Measurements from ENCODE around the gene FREM2. TPM values are rescaled to one million over a fixed set of nuclear protein-coding genes. Genes with fewer than 3 reads are reported as not detected.
A peak's percentile ranks its signal among the peaks of the same experiment; 100 is the strongest.

The FREM2 gene
- total RNA-seq, 4 donors from 2014 or later, result 0.28 to 2.8 (median 1.6) TPM

GRCh38 chr13:38656699-38657098 lies 30.2 kb upstream of the FREM2 start:
- TF ChIP-seq, protein P1, sequence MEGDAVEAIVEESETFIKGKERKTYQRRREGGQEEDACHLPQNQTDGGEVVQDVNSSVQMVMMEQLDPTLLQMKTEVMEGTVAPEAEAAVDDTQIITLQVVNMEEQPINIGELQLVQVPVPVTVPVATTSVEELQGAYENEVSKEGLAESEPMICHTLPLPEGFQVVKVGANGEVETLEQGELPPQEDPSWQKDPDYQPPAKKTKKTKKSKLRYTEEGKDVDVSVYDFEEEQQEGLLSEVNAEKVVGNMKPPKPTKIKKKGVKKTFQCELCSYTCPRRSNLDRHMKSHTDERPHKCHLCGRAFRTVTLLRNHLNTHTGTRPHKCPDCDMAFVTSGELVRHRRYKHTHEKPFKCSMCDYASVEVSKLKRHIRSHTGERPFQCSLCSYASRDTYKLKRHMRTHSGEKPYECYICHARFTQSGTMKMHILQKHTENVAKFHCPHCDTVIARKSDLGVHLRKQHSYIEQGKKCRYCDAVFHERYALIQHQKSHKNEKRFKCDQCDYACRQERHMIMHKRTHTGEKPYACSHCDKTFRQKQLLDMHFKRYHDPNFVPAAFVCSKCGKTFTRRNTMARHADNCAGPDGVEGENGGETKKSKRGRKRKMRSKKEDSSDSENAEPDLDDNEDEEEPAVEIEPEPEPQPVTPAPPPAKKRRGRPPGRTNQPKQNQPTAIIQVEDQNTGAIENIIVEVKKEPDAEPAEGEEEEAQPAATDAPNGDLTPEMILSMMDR (IDR thresholded peaks at IDR 0.05), result no peak

DNA sequence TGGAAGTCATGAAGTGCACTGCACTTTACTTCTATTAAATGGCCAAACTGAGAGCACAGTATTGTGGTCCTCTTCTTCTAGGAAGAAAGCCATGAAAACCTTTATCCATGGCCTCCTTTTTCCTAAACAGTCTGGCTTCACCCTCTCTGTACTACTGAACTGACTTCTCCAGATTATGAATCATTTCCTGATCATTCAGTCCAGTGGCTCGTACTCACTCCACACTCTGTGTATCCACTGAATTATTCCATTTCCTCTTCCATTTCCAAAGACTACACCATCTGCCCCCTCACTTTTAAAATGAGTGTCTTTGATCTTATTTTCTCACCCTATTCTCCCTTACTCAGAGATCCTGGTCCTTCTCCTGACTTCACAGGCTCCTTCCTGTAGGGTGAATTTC lies 29.7 kb upstream of the FREM2 start:
- no peak for ATAC-seq (ENCODE audit: low FRiP score)
- DNase-seq (ENCODE audit: low spot score), result no peak
- TF ChIP-seq, protein P1 (IDR thresholded peaks at IDR 0.05), result no peak

More at GRCh38 chr13:38656699-38657098, 30.2 kb upstream of the FREM2 start:
- ATAC-seq (ENCODE audit: low FRiP score) (no peak), DNase-seq (ENCODE audit: low spot score) (no peak)

GRCh38 chr13:38658906-38659305 lies 28.0 kb upstream of the FREM2 start:
- no peak for ATAC-seq (ENCODE audit: low FRiP score)
- TF ChIP-seq, protein P1 (IDR thresholded peaks at IDR 0.05), result no peak

DNA sequence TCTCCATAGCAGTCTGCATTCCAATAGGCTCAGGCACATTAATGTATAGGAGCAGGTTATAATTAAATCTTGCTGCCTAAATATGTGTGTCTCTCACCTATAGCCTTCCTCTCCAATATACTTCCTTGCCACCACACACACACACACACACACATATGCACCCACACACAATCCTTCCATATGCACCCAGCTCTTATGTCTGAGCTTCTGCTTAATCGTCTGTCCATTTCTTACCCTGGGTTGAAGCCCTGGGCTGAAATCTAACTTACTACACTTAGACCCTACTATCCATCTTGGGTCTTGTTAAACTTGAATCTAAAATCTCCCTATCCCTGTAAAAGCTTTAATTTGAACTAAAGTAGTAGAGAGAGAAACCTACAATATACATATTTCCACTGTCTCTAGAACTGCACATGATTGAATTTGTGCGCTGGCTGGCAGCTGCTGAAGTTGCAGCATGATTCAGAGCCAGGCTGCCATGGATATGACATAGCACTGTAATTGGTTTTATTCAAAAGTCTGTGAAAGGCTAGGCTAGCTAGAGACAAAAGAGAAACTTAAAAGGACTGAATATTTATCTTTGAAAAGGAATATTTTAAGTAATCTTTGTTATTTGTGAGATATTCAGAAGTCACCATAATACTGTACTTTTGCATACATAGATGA lies 25.7 kb upstream of the FREM2 start:
- TF ChIP-seq, protein P1 (IDR thresholded peaks at IDR 0.05), result no peak
- DNase-seq (ENCODE audit: low spot score), result no peak
- no peak for ATAC-seq (ENCODE audit: low FRiP score)

More at GRCh38 chr13:38658906-38659305, 28.0 kb upstream of the FREM2 start:
- no peak for DNase-seq (ENCODE audit: low spot score)

- DNase-seq (ENCODE audit: low spot score), result no peak
- ATAC-seq (ENCODE audit: low FRiP score), result peak; percentile 77
- TF ChIP-seq, protein P1 (IDR thresholded peaks at IDR 0.05), result no peak
Observed at GRCh38 chr13:38662362-38662761, 24.5 kb upstream of the FREM2 start.

GRCh38 chr13:38664906-38665305 lies 22.0 kb upstream of the FREM2 start:
- TF ChIP-seq, protein P1 (IDR thresholded peaks at IDR 0.05), result no peak
- DNase-seq (ENCODE audit: low spot score) (no peak), ATAC-seq (ENCODE audit: low FRiP score) (no peak)

GRCh38 chr13:38667526-38668109 lies 19.3 kb upstream of the FREM2 start:
- TF ChIP-seq, protein P1 (IDR thresholded peaks at IDR 0.05), result no peak
- ATAC-seq (ENCODE audit: low FRiP score) (no peak), DNase-seq (ENCODE audit: low spot score) (no peak)

Data from omental fat pad (tissue), 4 donors.